Activated CD8-positive, alpha-beta memory T cell treated with anti-CD3 and anti-CD28 coated beads for 24 hours (primary cell): ENCODE data around the gene GLT8D1.

Experiments
- DNase-seq: peaks from one replicate; pipeline ENCODE4 v3.0.0-alpha.2; 2020

Gene GLT8D1

DNA sequence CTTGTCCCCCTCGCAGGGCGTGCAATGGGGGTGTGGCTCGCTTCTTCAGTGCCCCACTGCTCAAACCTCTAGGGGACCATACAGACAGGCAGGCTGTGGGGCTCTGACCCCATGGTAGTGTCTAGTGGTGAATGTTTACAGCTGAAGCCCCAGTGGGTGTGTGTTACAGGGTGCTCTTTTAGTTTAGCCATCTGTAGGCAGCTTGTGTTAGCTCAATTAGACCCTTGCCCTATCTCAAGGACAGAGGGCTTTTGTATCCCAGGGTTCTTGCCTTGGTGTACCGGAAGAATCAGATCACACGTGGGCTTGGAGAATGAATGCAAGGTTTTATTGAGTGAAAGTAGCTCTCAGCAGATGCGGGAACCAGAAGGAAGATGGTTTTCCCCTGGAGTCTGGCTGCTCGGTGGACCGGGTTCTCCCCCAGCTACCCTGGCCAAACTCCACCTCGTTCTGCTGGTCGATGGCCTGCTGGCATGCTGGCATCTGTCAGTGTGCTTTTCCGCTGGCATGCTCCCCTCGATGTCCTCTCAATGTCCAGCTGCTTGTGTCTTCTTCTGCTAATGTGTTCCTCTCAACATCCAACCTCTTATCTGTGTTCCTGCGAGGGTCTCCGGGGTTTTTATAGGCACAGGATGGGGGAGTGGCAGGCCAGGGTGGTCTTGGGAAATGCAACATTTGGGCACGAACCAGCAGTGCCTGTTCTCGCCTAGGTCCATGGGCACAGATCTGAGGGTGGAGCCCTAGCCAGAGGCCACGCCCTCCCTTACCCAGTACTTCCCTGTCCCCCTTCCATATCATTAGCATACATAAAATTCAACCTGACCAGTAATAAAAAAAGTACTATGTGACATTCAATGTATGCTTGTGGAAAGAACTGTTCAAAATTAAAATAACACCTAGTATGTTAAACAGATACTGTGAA, 7.0 kb upstream of the GLT8D1 start:
- DNase-seq, result no peak

DNA sequence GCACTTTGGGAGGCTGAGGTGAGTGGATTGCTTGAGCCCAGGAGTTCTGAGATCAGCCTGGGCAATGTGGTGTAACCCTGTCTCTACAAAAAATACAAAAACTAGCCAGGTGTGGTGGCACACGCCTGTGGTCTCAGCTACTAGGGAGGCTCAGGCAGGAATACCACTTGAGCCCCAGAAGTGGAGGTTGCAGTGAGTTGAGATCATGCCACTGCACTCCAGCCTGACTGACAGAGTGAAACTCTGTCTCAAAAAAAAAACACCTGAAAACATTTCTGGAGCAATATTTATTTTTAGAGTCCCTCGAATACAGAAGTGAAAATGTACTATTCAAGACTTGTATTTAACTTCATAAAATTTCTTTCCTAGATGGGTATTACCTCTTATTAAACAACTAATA, 4.9 kb upstream of the GLT8D1 start:
- no peak for DNase-seq

DNA sequence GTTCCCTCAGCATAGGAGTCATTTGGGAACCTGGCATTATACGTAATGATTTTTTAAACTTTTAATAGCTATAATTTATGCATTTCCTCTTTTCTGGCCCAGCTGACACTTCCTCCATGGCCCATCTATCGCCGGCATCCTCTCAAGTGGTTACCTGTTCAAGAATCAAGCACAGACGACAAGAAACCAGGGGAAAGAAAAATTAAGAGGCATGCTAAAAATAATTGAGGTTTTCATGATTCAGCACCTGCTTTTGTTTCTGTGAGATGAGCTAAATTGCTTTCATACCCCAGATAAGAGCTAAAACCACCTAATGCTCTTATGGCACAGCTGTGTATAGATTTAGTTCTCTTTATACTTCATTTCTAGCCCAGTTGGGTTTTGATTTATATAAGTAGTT, 2.0 kb upstream of the GLT8D1 start:
- peak; percentile 5 for DNase-seq

DNA sequence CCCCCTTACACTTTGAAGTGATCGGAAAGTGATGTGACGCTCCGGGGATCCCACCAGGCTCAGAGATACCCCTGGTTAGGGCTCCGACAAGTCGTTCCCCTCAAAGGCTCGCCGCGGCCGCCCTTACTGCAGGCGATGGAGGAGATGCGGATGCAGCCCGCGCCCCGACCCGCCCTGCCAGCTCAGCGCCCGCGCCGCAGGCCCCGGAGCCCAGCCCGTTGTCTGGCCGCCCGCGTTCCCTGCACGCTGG, 228 bp downstream of the GLT8D1 start:
- DNase-seq, result no peak

DNA sequence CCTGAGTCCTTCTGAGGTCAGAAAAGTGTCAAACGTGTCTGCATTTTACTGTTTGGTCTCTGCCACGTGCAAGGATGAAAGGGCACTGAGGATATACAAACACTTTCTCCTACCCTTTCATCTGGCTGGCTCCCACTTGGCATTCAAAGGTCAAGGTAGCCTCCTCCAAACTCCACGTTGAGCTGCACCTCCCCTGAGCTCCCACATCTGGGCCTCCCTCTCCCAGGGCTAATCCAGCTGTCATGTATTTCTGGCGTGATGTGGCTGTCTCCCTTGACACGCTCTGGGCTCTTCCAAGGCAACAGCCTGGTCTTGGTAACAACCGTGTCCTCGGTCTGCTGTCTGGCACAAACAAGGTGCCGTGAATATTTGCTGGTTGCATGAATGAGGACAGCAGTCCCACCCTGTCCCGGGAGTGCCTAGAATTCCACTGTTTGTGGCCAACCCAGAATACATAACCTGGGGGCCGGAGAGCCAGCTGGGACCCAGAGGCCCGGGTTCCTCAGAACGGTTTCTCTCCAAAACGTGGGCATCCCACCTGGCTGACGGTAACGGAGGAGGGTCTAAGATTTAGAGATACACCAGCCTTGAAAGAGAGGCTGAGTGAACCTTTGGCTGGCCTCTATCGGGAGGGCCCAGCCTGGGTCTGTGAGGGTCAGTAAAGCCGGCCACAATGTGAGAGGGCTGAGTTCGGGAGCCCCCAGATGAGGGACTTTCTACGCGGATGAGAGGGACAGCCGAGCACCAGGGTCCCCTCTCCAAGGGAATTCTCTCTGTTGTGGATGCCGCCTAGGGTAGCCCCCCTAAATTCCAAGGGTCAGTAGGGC, 767 bp downstream of the GLT8D1 start:
- DNase-seq, result no peak

DNA sequence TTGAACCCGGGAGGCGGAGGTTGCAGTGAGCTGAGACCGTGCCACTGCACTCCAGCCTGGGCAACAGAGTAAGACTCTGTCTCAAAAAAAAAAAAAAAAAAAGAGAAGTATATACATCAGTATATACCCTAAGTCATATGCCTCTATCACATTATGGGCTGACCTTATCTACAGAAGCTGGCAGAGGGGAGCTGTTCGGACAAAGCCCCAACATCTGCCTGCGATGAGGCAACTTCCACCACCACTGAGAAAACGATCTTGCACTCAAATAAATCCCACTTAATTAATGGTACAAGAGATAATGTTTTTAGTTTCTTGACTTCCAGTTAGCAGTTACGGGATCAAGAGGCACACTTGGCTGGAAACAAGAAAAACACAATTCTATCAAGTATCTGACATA, 2.2 kb downstream of the GLT8D1 start:
- peak; percentile 13 for DNase-seq

DNA sequence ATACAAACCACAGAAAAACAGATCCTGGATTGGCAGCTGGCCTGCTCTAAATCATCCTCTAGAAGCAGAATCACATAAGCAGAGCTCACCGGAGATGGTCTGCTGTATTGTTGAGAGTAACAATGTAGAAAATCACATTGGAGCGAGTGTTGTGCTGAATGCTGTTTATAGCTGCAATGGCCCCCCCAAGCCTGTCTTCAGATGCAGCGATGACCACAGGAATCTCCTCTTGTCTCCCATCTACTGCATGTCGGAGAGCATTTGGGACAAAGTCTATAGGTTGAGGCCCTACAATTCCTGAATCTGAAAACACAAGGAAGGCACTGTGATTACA, 8.0 kb downstream of the GLT8D1 start:
- peak; percentile 57 for DNase-seq

DNA sequence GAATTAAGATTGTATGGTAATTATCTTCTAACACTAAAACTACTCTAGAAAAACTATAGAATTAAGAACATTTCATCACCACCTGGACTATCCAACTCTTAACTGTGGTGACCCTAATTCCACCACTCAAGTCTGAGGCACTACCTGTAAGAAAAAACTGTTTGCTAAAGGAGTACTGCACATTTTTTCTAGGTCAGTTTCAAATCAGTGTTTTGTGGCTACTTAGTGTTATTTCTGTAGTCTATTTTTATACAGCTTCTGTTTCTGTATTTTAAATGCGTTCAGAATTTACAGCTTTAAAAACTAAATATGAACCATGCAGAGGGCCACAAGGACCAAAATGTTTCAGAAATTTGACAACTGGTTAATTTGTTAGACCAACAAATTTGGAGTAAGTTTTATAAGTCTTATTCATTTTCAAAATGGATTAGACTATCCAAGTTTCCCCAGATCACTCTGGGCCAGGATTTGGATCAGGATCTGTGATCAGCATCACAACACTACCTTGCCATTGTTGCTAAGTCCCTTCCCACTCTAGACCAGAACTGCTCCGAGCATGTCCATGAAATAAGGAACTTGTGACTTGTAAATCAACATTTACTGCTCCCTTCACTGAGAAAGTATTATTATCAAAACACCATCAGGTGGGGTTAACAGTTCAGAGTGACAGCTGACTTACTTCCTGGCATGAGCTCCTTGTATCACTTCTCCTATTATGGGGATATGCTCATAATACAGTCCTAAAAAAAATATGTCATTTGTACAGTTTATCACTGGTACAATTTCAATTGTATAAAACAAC, 8.6 kb downstream of the GLT8D1 start:
- peak; percentile 51 for DNase-seq

DNA sequence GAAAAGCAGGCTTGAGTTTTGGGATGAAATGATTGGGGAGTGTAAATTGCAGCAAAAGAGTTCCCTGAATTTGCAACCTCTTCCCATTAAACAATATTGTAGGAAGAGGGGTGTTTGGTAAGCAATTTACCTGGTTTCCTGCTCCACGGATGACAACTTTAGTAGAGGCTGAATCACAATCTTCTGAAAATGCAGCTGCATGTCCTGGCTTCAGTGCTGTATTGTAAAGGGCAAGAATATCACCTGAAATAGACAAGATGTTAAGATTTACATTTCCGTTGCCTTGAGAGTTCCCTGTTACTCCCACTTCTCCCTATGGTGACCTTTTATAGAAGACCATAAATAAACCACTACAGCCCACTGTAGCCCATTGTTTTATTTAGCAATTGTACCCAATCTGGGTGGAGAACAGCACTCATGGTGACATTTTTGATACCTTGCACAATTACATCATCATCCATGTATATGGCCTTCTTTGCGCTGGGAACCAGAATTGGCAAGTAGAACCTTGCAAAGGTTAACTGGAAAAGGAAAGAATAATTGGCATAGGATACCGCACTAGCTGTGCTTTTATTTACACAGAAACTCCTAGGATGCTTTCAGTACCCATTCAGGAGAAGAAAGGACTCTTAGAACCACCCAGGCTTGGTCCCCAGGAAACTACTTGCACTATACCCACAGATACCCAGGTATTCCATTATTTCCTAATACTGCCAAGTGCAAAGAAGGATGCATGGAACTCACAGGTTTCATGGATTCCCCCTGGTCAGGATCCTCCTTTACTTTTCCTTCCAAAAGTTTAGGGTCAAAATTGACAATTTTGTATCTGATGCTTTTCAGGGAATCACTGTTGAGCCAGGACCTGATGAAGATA, 9.6 kb downstream of the GLT8D1 start:
- DNase-seq, result peak; percentile 47

DNA sequence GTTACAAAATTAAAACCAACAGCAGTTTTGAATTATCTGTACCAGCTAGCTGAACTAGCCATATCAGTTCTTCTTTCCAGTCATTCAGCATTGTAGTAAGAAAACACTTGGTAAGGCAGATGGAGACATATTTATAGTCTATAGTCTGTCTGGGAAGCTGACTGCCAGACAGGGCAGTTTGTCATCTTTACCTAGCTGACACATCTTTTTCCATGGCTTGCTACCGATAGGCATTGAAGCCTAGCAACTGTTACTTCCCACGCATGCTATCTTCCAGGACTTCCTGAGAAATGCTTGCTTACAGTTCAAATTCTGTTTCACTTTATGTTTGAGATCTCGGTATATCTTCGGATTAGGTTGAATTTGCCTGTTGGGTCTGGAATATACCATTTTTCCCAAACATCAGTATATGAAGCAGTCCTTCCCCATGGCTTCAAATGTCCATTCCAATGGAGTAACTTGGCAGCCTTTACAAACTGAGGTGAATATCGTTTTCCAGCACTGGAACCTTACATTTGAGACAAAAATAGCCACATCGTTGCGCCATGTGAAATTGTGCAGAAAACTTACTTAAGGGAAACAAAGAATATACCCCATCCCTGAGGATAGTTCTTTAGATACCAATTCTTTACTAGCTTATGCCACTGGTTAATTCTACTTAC, 10.9 kb downstream of the GLT8D1 start:
- peak; percentile 43 for DNase-seq

DNA sequence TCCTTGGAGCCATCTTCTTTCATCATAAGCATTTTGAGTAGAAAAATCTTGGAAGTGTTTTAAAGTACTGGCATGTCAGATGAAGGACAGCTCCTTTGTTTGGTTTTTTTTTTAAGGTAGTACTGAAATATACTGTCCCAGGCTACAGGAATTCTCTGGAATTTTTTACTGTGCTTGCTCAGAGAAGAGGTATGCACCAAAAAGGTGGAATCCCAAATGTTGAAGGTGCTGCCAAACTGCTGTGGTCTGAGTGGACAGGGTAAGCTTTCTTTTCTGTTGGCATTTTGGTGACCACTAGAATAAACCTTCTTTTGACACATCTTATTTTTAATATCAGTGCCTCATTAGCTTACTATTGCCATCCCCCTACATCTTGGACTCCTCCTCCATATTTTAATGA, 12.5 kb downstream of the GLT8D1 start:
- DNase-seq, result no peak

DNA sequence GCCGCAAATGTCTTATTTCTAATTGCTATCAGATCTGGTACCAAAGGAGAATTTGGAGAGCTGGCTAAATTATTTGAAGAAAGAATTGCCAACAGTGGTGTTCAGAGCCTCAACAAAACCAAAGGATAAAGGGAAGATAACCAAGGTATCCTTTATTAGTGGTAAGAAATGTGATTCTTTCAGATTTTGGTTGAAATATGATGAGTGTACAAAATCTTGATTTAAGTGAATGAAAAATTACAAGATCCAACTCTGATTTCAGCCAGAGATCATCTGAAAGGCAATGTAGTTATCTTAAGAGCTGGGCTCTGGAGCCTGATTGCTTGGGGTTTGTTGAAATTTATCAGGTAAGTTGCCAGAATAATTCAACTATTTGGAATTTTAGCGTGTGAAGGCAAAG, 15.0 kb downstream of the GLT8D1 start:
- no peak for DNase-seq

DNA sequence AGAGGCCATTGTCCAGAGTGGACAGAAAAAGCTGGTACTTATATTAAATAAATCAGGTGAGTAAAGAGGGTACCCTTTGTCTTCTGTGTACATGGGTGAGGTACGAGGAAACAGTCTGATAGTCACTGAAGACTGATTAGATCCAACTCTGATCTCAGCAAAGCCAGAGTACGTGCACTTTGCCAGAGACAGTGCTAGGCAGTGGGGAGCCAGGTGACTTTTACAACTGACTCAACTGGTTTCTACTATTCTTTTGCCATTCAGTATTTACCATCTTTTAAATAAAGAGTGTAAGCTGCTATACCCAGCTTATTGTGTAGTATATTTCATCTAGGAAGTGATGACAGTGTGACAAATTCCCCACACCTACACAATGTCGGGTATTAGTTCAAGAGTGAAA, 16.4 kb downstream of the GLT8D1 start:
- DNase-seq, result peak; percentile 32

DNA sequence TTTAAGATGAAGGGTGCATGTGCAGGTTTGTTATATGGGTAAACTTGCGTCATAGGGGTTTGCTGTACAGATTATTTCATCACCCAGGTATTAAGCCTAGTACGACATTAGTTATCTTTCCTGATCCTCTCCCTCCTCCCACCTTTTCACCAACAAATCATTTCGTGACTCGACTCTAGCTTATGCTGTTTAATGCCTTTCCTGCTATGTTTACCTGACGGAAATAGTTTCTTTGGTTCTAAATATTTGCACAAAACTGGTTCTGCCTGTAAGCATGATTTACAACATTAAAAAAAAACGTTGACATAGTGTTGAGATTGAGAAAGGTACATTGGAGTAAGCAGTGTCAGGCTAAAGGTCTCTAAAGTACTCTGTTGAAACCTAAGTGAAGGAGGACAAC, 17.3 kb downstream of the GLT8D1 start:
- no peak for DNase-seq

DNA sequence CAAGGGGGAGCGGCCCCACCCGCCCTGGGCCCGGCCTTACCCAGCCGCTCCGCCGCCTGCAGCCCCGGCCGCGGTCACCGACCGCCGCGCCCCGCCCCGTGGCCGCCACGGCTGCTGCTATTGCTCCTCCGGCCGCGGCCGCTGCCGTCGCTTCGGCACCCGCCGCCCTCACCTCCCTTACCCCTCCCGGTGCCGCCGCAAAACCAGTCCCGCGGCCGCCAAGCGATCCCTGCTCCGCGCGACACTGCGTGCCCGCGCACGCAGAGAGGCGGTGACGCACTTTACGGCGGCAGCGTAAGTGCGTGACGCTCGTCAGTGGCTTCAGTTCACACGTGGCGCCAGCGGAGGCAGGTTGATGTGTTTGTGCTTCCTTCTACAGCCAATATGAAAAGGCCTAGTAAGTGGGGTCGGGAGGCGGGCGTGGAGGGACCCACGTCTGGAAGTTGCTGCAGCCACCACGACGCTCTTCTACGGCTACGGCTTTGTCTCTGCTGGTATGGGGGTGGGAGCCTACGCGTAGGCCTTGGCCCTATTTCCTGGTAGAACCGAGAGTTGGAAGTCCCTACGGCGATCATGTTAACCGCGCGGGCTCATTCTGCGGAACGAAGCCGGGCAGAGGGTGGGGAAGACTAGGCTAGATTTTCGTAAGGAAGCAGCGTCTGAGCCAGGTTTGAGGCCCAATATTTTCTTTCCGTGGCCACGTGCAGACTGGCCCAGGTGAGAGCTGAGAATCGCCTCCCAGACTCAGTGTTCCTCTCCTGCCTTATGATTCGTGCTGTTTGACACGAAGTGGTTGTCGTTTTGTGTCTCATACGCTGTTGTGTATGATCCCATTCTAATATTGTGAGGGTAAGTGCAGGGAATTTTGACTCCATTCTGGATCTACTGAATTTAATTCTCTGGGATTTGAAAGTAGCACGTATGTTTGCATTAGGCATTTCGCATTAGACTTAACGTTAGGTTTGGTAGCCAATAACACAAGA, 19.6 kb downstream of the GLT8D1 start, which contains the start of the genes GNL3 and PBRM1:
TSS of gene GNL3 (plus strand) at position 324 of the 983 bp plus-strand sequence. CDS start at position 385, 61 bp downstream.
TSS of gene PBRM1 (minus strand) at position 205 of the 983 bp plus-strand sequence.
- peak; percentile 95 for DNase-seq

DNA sequence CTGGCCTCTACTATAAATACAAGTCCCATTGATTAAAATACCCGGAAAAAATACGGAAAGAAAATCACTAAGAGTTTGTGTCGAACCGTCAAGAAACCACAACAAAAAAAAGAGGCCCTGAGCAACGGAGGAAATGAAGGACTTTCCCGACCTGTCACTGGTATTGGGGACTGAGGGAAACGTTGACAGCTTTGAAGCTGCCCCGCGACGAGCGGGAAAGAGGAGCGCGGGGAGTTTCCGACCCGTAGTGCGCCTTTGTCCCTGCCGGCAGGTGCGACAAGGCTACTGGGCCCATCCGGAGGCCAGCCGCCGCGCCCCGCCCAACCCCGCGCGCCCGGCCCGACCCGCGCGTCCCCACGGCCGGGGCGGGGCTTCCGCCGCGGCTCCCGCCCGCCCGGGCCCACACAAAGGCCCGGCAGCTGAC, 20.3 kb downstream of the GLT8D1 start:
- DNase-seq, result no peak

DNA sequence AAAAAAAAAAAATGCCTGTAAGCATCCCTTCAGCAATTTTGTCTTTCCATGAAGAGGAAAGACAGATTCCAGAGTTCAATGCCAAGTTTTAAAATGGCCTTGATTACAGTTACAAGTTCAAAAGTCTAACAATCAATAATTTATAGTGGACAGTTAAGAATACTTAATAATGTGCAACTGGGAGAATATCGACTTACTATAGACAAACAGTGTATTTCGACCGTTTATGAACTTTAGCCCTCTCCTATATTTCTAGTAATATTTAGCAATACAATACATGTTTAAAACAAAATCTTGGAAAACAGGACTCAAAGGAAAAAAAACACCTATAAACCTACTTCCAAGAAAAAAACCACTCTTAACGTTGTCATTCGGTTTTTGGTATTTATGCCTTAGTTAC, 21.4 kb downstream of the GLT8D1 start:
- DNase-seq, result no peak

DNA sequence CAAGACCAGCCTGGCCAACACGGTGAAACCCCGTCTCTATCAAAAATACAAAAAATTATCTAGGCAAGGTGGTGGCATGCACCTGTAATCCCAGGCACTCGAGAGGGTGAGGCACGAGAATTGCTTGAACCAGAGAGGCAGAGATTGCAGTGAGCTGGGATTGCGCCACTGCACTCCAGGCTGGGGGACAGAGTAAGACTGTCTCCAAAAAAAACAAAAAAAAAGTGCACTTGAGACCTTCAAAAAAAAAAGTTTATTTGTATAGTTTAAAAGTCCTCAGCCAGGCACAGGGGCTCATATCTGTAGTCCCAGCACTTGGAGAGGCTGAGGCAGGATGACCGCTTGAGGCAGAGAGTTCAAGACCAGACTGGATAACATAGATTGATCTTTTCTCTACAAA, 22.0 kb downstream of the GLT8D1 start:
- peak; percentile 37 for DNase-seq

DNA sequence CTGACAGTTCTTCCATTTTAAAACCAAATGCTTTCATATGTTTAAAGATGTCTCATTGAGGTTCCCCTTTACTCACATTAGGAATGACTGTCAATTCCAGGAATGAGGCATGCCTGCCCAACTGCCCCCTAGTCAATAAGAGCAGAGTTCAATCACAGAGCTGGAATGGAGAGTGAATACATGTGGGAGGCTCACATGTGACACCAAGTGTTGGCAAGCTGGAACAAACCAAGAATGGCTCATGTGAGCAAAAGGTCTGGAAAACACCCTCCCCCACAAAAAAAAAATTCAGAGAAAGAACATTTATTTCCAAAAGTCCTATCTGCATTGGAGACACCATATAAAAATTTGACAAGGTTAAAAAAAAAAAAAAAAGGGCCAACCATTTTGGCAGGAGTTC, 23.6 kb downstream of the GLT8D1 start:
- peak; percentile 57 for DNase-seq

DNA sequence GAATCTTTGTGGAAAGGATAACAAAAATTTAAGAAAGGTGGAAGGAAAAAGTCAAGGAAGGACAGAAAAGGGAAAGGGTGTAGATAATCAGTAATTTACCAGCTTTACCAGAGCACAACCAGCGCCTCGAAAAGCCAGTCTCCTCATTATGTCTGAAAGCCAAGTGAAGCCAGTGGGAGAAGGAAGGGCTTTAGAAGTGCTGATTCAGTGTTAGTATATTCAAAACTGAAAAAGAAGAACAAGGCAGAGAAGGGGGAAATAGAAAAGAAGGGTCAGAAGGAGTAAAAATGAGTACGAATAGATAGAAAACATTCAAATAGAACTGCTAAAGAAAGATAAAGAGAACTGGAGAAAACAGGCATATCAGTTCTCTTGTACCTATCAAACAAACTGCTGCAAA, 24.0 kb downstream of the GLT8D1 start:
- peak; percentile 5 for DNase-seq

DNA sequence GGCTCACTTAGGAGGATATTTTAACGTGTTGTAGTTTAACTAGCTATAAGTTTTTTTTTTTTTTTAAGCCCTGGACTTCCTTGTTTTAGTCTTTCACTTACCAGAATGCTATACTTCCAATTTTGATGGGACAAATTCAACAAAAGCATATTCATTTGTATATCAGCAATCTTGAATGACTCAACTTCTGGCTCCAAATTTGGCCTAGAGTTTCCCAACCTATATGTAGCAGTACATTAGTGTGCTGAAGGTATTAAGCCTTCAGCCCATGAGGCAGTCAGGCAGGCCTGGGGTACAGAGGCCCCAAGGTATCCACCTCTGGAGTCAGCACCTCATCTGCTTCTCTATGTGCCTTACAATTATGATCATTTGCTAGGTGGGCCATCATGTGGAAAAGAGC, 25.8 kb downstream of the GLT8D1 start:
- peak; percentile 11 for DNase-seq
